HG03095 (cell line): Measurements from ENCODE around the gene KIRREL3.

Experiments used
- ATAC-seq: cut with Tn5 transposase; IDR thresholded peaks from one replicate; pipeline ENCODE4 v1.9.1; 2021; ENCODE audit warnings: moderate library complexity; ENCODE audit not compliant: unreplicated experiment

The KIRREL3 gene

GRCh38 chr11:126800009-126800408 lies 200.6 kb downstream of the KIRREL3 start:
- no peak for ATAC-seq

- no peak for ATAC-seq
Observed at GRCh38 chr11:126797457-126798169, 203.0 kb downstream of the KIRREL3 start.

GRCh38 chr11:126793596-126793995 lies 207.0 kb downstream of the KIRREL3 start:
- ATAC-seq: no peak

GRCh38 chr11:126791991-126792390 lies 208.6 kb downstream of the KIRREL3 start:
- ATAC-seq: no peak

GRCh38 chr11:126791446-126791845 lies 209.1 kb downstream of the KIRREL3 start:
- no peak for ATAC-seq

- no peak for ATAC-seq
Observed at GRCh38 chr11:126790550-126791081, 210.0 kb downstream of the KIRREL3 start.

GRCh38 chr11:126782810-126783209 lies 217.8 kb downstream of the KIRREL3 start:
- ATAC-seq: no peak

GRCh38 chr11:126781942-126782341 lies 218.6 kb downstream of the KIRREL3 start:
- ATAC-seq: no peak

GRCh38 chr11:126776119-126776518 lies 224.5 kb downstream of the KIRREL3 start:
- ATAC-seq: no peak

GRCh38 chr11:126772267-126772666 lies 228.3 kb downstream of the KIRREL3 start:
- no peak for ATAC-seq

GRCh38 chr11:126768702-126769101 lies 231.9 kb downstream of the KIRREL3 start:
- no peak for ATAC-seq

- ATAC-seq: no peak
Observed at GRCh38 chr11:126766440-126766839, 234.1 kb downstream of the KIRREL3 start.

GRCh38 chr11:126765196-126765595 lies 235.4 kb downstream of the KIRREL3 start:
- ATAC-seq: no peak

- ATAC-seq: no peak
Observed at GRCh38 chr11:126764231-126764630, 236.3 kb downstream of the KIRREL3 start.

GRCh38 chr11:126756855-126757254 lies 243.7 kb downstream of the KIRREL3 start:
- ATAC-seq: no peak

- no peak for ATAC-seq
Observed at GRCh38 chr11:126756421-126756820, 244.1 kb downstream of the KIRREL3 start.

GRCh38 chr11:126755526-126755925 lies 245.0 kb downstream of the KIRREL3 start:
- no peak for ATAC-seq

GRCh38 chr11:126754591-126755426 lies 245.8 kb downstream of the KIRREL3 start:
- no peak for ATAC-seq

- no peak for ATAC-seq
Observed at GRCh38 chr11:126753990-126754389, 246.6 kb downstream of the KIRREL3 start.

- no peak for ATAC-seq
Observed at GRCh38 chr11:126751242-126751641, 249.3 kb downstream of the KIRREL3 start.

- ATAC-seq: no peak
Observed at GRCh38 chr11:126748793-126749192, 251.8 kb downstream of the KIRREL3 start.
